ENCODE results near the gene ISG20L2. TPM values are rescaled to one million over a fixed set of nuclear protein-coding genes. Genes with fewer than 3 reads are reported as not detected.
A peak's percentile ranks its signal among the peaks of the same experiment; 100 is the strongest.

The ISG20L2 gene
- polyA plus RNA-seq, 2 of the 4 experiments (the other 2 are of a cell fraction), result 29.6 to 42.5 TPM

DNA sequence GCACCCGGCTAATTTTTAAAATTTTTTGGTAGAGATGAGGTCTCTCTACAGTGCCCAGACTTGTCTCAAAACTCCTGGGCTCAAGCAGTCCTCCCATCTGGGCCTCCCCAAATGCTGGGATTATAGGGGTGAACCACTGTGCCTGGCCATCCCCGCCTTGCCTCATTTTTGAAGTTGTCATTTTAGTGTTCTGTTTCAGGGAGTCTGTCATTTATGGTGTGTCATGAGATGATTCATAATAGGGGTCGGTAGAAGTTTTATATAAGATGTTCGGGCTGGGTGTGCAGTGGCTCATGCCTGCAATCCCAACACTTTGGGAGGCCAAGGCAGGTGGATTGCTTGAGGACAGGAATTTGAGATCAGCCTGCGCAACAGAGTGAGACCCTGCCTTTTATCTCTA is 47.2 kb upstream of the ISG20L2 start:
- FAIRE-seq (no peak), ATAC-seq (no peak), DNase-seq (ENCODE audit: low read depth in 1 of 2, low spot score in 1 of 2) (no peak)
- CTCF ChIA-PET, result interaction anchor here (1.3 kb wide), 1 partner anchor 50 kb away, joined by 3 read pairs; no protein-coding TSS in a partner anchor
- WGBS (ENCODE audit: missing lambda C conversion rate), result 77% methylated on average over 5 of the region's 5 CpGs
- POLR2A ChIA-PET, result interaction anchor here (1.1 to 1.2 kb wide), 2 partner anchors 38 to 48 kb away, joined by 3 to 5 read pairs; partner anchors contain the start of gene METTL25B
- no peak for TF ChIP-seq ZFP36 (IDR thresholded peaks at IDR 0.05; ENCODE audit: borderline replicate concordance, partially characterized antibody)
- TF ChIP-seq HOXB5 (CRISPR knock-in tag; IDR thresholded peaks at IDR 0.05), result no peak
- no peak for TF ChIP-seq POLR2A (IDR thresholded peaks at IDR 0.05; ENCODE audit: low read length)
- no peak for TF ChIP-seq ESRRA (IDR thresholded peaks at IDR 0.05; ENCODE audit: borderline replicate concordance, low read length)
- TF ChIP-seq JUN (IDR thresholded peaks at IDR 0.05), result no peak
- no peak for TF ChIP-seq FOSL2 (IDR thresholded peaks at IDR 0.05)
- TF ChIP-seq FOSL2 (CRISPR knock-in tag; IDR thresholded peaks at IDR 0.05), result no peak
- TF ChIP-seq HDAC2 (IDR thresholded peaks at IDR 0.05), result no peak
- TF ChIP-seq, protein P1, sequence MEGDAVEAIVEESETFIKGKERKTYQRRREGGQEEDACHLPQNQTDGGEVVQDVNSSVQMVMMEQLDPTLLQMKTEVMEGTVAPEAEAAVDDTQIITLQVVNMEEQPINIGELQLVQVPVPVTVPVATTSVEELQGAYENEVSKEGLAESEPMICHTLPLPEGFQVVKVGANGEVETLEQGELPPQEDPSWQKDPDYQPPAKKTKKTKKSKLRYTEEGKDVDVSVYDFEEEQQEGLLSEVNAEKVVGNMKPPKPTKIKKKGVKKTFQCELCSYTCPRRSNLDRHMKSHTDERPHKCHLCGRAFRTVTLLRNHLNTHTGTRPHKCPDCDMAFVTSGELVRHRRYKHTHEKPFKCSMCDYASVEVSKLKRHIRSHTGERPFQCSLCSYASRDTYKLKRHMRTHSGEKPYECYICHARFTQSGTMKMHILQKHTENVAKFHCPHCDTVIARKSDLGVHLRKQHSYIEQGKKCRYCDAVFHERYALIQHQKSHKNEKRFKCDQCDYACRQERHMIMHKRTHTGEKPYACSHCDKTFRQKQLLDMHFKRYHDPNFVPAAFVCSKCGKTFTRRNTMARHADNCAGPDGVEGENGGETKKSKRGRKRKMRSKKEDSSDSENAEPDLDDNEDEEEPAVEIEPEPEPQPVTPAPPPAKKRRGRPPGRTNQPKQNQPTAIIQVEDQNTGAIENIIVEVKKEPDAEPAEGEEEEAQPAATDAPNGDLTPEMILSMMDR (IDR thresholded peaks at IDR 0.05), result no peak
- TF ChIP-seq KDM5A (IDR thresholded peaks at IDR 0.05), result no peak
- H3K4me2 ChIP-seq, result no peak overlapping the region
- no peaks in the 10 kb centered on the region for H3K9me3 ChIP-seq
- H3K4me3 ChIP-seq, result no peak overlapping the region
- peaks cover 4% of the 10 kb centered on the region; the same call in 2 of the 3 replicates for H3K4me1 ChIP-seq
- H3K27ac ChIP-seq, result no peak overlapping the region

DNA sequence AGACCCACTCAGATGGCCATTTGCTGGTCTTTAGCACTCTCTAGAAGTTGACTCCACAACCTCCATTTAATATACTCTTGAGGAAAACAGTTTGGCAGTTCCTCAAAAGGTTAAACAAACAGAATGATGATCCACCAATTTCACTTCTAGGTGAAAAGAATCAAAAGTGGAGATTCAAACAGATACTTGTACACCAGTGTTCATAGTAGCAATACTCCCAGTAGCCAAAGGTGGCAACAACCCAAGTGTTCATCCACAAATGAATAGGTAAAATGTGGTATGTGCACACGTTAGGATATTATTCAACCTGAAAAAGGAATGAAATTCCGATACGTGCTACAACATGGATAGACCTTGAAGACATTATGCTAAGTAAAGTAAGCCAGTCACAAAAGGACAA is 45.0 kb upstream of the ISG20L2 start:
- no peak overlapping the region for H3K27ac ChIP-seq
- POLR2A ChIA-PET, result no interaction called here
- H3K4me3 ChIP-seq, result no peak overlapping the region
- TF ChIP-seq MYC (IDR thresholded peaks at IDR 0.05; ENCODE audit: borderline replicate concordance, low read length) (no peak), FOSB (CRISPR knock-in tag; IDR thresholded peaks at IDR 0.05) (no peak), RCOR1 (IDR thresholded peaks at IDR 0.05; ENCODE audit: low read depth, low read length) (no peak)
- TF ChIP-seq, protein P2, sequence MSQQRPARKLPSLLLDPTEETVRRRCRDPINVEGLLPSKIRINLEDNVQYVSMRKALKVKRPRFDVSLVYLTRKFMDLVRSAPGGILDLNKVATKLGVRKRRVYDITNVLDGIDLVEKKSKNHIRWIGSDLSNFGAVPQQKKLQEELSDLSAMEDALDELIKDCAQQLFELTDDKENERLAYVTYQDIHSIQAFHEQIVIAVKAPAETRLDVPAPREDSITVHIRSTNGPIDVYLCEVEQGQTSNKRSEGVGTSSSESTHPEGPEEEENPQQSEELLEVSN (IDR thresholded peaks at IDR 0.05; ENCODE audit: borderline replicate concordance, low read depth), result no peak
- WGBS (ENCODE audit: missing lambda C conversion rate), result 91% methylated on average over 3 of the region's 3 CpGs
- ATAC-seq, result peak; percentile 72 to 86
- H3K4me1 ChIP-seq, result peaks cover 17% of the 10 kb centered on the region
- peak in 1 of 2 experiments; percentile 21 for DNase-seq (ENCODE audit: low read depth in 1 of 2, low spot score in 1 of 2)
- no peaks in the 10 kb centered on the region for H3K9me3 ChIP-seq
- no peak for FAIRE-seq
- H3K4me2 ChIP-seq, result no peak overlapping the region
- CTCF ChIA-PET, result interaction anchor here (0.8 to 13.3 kb wide), 10 partner anchors 23 to 154 kb away, joined by 3 to 130 read pairs (median 6); partner anchors contain the start of genes ISG20L2 and METTL25B

DNA sequence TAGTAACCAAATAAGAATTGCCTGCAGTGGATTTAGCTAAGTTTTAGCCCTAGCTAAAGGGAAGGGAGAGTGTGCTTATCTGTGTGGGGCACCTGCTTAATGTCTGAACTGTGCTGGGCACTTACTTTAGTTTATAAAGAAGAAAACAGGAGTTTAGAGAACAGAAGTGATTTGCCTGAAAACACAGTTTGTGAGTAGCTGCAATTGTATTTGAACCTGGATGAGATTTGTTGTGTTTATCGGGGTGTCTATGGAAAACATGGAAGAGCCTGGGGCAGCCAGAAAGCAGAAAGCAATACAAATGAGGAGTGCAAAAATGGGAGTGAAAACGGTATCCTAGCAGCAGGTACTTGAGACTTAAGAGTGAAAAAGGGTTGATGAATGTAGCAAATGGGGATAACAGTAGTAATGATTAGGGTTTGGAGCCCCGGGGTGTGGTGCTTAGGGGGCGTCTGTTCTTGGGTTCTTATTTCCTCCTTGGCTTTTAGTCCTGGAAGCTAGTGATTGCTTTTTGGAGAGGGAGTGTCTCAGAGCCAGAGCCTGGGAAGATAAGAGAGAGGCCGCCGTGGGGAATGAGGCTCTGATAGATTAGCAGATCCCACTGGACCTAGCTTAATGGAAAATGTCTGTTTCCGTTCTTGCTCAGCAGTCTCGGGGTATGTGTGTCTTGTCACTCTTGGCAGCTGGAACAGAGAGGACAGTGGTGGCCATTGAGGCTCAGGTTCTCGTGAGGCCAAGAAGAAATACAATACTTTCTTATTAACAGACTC is 44.3 kb upstream of the ISG20L2 start:
- ATAC-seq, result no peak
- 83% methylated on average over 9 of the region's 9 CpGs for WGBS (ENCODE audit: missing lambda C conversion rate)
- TF ChIP-seq ZSCAN20 (CRISPR knock-in tag; IDR thresholded peaks at IDR 0.05), result no peak
- no peak for TF ChIP-seq EHF (CRISPR knock-in tag; IDR thresholded peaks at IDR 0.05)
- TF ChIP-seq, protein P3, sequence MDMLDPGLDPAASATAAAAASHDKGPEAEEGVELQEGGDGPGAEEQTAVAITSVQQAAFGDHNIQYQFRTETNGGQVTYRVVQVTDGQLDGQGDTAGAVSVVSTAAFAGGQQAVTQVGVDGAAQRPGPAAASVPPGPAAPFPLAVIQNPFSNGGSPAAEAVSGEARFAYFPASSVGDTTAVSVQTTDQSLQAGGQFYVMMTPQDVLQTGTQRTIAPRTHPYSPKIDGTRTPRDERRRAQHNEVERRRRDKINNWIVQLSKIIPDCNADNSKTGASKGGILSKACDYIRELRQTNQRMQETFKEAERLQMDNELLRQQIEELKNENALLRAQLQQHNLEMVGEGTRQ (IDR thresholded peaks at IDR 0.05), result no peak
- TF ChIP-seq SMC3 (IDR thresholded peaks at IDR 0.05), result no peak
- TF ChIP-seq HEYL (CRISPR knock-in tag; IDR thresholded peaks at IDR 0.05), result no peak
- no peak for TF ChIP-seq BHLHE40 (IDR thresholded peaks at IDR 0.05; ENCODE audit: low read depth, low read length)
- TF ChIP-seq CBX2 (IDR thresholded peaks at IDR 0.05; ENCODE audit: borderline replicate concordance, low read depth), result no peak
- no peak for TF ChIP-seq FOSB (CRISPR knock-in tag; IDR thresholded peaks at IDR 0.05)
- no peak for TF ChIP-seq ZNF302 (CRISPR knock-in tag; IDR thresholded peaks at IDR 0.05)
- TF ChIP-seq CHD4 (IDR thresholded peaks at IDR 0.05; ENCODE audit: borderline replicate concordance), result no peak
- TF ChIP-seq, protein P4, sequence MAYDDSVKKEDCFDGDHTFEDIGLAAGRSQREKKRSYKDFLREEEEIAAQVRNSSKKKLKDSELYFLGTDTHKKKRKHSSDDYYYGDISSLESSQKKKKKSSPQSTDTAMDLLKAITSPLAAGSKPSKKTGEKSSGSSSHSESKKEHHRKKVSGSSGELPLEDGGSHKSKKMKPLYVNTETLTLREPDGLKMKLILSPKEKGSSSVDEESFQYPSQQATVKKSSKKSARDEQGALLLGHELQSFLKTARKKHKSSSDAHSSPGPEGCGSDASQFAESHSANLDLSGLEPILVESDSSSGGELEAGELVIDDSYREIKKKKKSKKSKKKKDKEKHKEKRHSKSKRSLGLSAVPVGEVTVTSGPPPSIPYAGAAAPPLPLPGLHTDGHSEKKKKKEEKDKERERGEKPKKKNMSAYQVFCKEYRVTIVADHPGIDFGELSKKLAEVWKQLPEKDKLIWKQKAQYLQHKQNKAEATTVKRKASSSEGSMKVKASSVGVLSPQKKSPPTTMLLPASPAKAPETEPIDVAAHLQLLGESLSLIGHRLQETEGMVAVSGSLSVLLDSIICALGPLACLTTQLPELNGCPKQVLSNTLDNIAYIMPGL (CRISPR knock-in tag; IDR thresholded peaks at IDR 0.05; ENCODE audit: borderline replicate concordance), result no peak
- TF ChIP-seq ZFP36 (IDR thresholded peaks at IDR 0.05; ENCODE audit: borderline replicate concordance, partially characterized antibody), result no peak
- no peak for TF ChIP-seq GATA3 (IDR thresholded peaks at IDR 0.05; ENCODE audit: borderline replicate concordance)
- TF ChIP-seq RNF2 (IDR thresholded peaks at IDR 0.05; ENCODE audit: borderline replicate concordance, low read depth), result no peak
- POLR2A ChIA-PET, result no interaction called here
- Histone ChIP-seq H3K27ac (no peak overlapping the region), H3K4me3 (no peak overlapping the region), H3K4me1 (peaks cover 19% of the 10 kb centered on the region), H3K4me2 (no peak overlapping the region), H3K9me3 (no peaks in the 10 kb centered on the region)
- CTCF ChIA-PET, result interaction anchor here (0.6 to 13.3 kb wide), 13 partner anchors 8 to 155 kb away, joined by 3 to 130 read pairs (median 5); partner anchors contain the start of genes HDGF, INSRR, ISG20L2 and METTL25B
- no peak for FAIRE-seq
- no peak for DNase-seq (ENCODE audit: low read depth in 1 of 2, low spot score in 1 of 2)

Measured in A549 (cell line).